Stimulated activated CD4-positive, alpha-beta T cell treated with anti-CD3 and anti-CD28 coated beads, TNF-alpha, amount 100 ng/mL, for 24 hours (primary cell): Measurements from ENCODE around the gene MRPL43.

Source experiments
- DNase-seq, 3 experiments: peaks; one replicate each; pipeline ENCODE4 v3.0.0-alpha.2; 2020; ENCODE audit warnings: low read depth in 3 of 3

The MRPL43 gene

DNA sequence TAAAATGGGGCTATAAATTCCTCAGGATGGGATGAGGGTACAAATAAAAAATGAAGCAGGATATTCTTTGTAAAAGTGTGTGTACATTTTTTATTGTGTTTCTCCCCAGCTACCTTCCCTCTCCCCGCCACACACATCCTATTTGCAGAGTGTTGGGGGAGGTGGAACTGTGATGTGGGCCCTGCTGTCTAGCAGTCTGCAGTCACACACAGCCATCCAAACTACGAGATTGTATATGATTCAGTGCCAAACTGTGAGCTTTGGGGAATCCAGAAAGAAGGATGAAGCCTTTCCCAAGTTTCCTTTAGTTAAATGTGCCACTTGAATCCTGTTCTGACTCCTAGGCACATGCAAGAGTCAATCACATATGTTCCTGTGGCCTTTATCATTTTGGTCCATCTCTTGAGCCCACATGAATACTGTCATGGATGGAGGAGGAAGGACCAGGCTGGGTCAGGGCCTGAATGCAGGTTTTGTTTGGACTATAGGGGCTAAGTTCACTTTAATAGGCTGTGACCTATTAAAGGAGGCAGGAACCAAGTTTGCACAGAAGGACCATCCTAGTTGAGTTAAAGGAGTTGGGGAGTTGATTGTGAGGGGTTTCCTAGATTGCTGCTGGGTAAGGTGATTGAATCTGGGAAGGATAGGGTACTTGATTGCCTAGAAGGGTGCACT, 19.1 kb downstream of the MRPL43 start:
- no peak for DNase-seq

DNA sequence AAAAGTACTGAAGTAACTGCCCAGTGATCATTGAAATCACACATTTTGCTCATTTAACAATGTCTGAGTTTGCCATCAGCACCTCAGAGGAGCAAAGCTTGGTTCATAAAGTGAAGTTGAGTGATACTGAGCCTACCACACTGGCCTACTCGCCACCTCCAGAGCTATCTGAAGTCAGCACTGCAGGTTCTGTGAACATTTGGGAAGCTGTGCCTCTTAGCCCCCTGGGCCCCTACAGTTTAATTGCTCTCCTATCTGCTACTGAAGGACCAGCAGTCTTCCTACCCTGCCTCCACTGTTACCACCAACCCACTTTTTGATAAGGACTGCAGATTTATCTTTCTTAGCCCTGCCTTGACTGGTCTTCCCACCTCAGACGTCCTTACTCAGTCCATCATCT, 20.0 kb downstream of the MRPL43 start:
- no peak for DNase-seq

DNA sequence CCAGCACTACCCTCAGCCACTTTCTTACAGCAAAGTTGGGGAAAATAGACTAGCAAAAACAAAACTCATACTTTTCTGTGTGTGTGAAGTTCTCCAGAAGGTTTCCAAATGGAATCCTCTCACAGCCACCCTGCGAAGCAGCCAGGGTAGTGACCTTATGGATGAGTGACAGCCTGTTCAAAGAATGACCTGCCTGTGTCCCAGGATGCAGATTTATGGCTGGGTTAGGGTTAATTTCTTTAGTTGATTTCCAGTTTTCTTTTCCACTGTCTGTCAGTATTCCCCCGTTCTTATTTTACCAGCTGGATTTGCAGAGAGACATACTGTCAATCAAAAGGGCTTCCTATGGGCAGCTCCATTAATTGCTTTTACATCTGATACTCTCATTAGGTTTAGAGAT, 20.4 kb downstream of the MRPL43 start:
- no peak for DNase-seq

GRCh38 chr10:100965820-100966219, 21.5 kb downstream of the MRPL43 start:
- no peak for DNase-seq

GRCh38 chr10:100963826-100964225, 23.5 kb downstream of the MRPL43 start:
- no peak for DNase-seq

DNA sequence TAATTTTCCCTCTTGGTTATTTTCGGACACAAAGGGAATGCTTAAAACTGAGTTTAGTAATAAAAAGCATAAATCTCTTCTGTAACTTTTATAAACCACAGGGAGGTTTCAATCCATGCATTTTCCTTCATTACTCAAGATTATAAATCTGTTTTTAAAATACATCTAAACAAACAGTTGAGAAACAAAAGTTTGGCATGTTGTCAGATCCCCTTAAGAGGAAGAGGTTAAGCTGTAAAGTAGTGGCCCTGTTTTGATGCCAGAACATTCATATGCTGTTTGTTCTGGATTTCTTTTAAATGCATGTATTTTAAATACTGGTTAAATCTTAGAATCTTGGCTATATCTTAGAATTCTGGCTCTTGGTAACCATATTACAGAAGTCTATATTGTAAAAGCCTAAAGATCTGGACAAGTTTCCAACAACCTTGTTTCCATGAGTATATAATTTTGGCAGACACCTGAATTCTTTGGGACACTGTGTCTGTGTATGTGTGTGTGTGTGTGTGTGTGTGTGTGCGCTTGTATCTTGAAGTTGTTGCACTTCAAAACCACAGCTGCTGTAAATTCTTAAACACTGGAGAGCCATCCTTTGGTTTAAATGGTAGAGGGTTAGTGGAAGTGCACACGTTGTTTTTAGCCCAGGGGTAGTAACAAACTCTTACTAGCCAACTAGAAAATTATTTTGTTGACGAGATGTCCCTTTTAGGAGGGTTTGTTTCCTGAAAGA, 24.8 kb downstream of the MRPL43 start:
- DNase-seq: no peak

DNA sequence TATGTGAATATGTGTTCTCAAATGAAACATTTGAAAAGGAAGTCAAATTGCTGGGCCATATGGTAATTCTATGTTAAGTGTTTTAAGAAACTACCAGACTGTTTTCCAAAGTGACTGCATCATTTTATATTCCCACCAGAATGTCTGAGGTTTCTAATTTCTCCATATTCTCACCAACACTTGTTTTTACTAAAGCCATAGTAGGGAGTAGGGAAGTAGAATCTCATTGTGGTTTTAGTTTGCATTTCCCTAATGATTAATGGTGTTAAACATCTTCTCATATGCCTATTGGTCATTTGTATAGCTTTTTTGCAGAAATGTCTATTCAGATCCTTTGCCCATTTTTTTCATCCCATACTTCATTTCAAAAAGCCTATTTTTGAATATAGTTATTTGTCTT, 27.0 kb downstream of the MRPL43 start:
- no peak for DNase-seq

DNA sequence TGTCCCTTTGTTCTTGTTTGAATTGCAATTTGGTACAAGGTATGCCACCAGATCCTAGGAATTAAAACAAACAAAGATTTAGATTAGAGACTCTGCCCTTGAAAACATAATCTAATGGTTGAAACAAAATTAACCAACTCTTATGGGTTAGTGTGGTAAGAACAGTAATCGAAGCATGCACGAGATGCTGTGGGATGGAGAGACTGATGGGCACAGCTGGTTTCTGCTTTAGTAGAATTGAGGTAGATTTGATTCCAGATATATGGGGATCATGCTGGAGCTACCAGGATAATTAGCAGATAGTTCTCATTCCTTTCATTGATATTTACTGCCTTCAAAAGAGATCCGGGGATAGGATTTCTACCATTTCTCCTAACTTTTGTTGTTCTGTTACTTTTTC, 38.4 kb downstream of the MRPL43 start:
- DNase-seq: no peak

DNA sequence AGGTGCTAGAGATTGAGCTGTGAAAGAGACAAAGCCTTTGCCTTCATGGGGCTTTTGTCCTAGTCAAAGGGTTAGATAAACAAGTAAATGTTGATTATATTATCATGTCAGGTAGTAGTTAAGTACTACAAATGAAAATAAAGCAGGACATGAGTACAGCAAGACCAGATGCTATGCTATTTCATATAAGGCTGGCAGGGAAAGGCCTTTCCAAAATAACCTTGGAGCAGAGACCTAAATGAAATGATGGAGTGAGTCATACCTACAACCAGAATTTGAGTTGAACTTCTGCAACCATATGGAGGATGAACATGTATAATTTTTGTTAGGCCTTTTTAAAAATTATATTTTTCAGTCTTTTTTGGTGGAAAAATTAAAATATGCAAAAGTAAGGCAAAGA, 41.5 kb downstream of the MRPL43 start:
- DNase-seq: no peak

GRCh38 chr10:100943508-100943907, 43.8 kb downstream of the MRPL43 start:
- DNase-seq: no peak

- no peak for DNase-seq
Measured at GRCh38 chr10:100942229-100942628, 45.1 kb downstream of the MRPL43 start.

- no peak for DNase-seq
Measured at GRCh38 chr10:100939763-100940344, 47.4 kb downstream of the MRPL43 start.
